ENCODE measurements around the gene RCOR1.
A peak's percentile ranks its signal among the peaks of the same experiment; 100 is the strongest.

Gene RCOR1

DNA sequence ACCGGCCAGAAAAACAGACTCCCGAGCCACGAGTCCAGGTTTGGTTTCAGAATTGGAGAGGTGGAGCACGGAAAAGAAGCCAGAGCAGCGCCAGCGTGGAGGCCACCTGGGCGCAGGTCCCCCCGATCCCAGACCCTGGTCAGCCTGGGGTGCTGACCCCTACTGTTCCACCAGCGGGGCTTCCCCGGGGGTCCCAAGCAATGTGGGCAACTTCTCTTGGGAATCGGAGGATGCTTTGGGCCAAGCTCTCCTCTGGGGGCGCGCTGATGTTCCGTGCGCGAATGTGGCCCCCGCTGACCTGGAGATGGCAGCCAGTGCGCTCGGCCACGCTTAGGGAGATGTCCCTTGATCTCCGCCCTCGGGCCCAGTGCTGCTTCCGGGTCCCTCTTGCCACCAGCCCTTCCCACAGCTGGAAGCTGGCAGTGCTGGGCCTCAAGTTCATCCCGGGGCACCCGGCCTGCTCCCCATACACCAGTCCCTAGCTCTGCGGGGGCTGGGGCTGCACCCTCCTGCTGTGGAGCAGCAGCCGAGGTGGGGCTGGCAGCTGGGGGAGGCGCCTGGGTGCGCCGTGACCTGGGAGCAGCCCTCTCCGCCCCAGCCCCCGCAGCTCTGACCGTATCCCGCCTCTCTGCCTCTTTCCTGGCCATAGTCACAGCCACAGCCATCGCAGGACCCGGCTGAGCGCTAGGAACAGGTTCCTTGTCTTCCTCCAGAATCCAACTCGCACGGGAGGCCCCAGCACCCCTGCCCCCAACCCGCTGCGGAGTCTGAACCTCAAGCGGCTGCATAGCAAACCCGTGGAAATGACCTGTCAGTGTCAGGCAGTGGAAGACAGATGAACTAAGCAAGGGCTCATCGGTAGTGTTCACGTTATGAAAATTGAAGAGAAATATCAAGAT is 91.2 kb downstream of the RCOR1 start:
- DNase-seq = no peak

DNA sequence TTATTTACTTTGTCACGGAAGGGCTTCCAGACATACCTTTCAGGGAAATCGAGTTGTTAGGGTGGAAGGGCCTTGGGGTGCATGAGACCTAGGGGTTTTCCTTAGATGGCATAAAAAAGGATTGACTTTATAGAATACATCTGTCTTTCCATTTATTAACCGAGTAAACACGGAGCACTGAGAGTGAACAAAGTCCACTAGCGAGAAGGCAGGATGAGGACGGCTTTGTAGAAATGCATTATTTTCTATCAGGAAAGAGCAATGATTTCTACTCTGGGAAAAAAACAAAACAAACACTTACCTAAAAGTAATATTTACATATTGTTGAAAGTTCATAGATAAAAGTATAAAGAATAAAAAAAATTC is 91.8 kb downstream of the RCOR1 start:
- DNase-seq = no peak

GRCh38 chr14:102686196-102686801 is 93.8 kb downstream of the RCOR1 start:
- DNase-seq = no peak

DNA sequence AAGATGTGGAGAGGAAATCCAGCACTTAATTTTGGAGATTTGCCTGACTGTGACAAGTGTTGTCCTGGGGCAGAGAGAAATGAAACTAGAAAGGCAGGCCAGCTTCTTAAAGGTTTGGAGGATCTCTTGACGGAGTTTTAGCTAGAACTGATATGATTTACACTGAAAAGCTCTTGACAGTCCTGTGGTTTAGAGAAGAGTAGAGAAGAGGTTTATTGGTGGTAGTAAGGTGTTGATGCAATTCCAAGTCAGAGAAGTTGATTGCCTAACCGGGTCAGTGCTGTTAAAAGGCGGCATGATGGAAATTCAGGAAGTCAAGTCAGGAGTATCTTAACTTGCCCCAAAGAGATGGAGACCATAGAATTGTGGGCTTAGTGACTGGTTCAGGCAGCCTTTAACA is 95.8 kb downstream of the RCOR1 start:
- no peak for DNase-seq

- no peak for DNase-seq
Observed at GRCh38 chr14:102690509-102691286, 98.2 kb downstream of the RCOR1 start.

- DNase-seq = no peak
Observed at GRCh38 chr14:102691763-102692162, 99.3 kb downstream of the RCOR1 start.

DNA sequence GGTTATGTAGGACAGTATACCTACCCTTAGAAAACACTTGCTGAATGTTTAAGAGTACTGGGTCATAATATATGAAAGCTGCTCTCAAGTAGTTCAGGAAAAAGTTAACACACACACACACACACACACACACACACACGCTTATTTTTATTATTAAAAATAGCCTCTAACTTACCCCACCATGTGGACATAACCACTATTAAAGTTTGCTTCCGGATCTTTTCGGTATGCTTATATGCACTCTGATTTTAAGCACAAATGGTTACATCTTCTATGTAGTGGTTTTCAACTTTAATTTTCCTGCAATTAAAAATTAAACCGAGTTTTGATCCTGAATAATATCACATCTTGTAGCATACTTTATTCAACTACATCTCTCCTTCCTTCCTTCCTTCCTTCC is 99.9 kb downstream of the RCOR1 start:
- no peak for DNase-seq

- DNase-seq = no peak
Observed at GRCh38 chr14:102693006-102693755, 100.7 kb downstream of the RCOR1 start.

DNA sequence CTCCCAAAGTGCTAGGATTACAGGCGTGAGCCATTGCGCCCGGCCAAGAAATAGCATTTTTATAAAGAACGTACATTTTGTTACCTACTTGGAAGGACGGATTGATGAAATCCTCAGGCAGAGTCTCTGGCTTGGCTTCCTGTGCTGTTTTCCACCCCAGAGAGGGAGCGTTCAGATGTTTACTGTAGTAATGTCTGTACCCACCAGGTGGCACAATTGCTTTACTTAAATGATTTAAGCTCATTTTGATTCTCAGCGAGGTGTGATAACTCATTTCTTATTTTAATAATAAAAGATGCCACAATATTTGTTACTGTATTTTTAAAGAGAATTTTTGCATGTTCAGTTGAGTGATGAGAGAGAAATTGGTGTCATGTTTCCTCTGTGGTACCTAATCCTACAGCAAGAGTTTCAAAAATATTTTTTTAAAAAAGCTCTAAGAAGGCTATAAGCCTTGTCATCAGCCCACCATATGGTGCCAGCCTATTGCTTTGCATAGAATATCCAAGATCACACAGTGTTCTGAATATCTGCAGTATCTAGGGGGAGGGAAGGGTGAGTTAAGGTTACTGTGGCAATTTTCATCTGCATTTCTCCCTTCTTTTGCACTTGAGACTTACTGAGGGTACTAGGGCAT is 102.2 kb downstream of the RCOR1 start:
- peak in 4 of 5 donors; percentile 25 to 62 (median 45) for DNase-seq

GRCh38 chr14:102695167-102695555 is 102.7 kb downstream of the RCOR1 start:
- DNase-seq = no peak

DNA sequence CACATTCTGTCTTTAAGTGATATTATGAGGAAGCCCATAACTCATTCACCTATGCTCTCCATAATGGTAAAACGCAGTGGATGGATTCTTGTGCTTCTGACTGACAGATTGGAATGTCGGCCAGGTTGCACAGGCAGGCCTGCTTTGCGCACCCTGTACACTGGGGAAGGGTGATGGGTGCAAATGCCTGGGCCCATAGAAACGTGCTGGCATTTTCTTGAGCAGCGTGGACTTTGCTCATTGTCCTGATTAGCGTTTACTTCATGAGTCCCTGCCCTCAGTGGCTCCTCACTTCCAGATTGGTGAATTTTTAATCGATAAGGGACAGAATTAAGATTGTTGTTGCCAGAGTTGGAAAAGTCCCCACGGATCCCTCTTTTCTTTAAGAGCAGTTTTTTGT is 103.9 kb downstream of the RCOR1 start:
- no peak for DNase-seq

DNA sequence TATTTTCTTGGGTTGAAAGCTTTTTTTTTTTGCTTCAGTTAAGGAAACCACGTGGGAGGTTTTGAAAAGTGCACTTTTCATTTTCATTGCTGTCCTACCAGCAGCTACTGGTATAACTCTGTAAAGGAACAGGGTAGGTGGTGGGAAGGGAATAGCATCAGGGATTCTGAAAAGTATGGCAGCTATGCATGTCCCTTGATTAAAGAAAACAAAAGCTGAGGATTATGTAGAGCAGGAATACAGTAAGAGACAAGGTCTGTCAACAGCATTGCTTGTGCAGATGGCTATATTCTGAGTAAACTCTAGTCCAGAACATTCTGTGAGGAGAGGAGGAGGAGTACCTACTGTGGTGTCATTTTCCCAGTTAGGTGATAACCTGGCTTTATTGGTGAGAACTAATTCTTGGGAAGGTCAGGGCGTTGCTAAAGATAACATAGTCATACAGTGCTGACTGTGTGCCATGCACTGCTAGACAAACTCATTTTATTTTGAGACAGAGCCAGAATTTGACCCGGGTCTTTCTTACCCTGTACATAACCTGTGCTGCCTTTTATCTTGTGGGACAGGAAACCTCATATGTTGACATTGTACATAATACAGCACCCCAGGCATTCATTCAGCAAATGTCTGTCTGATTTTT is 104.5 kb downstream of the RCOR1 start:
- no peak for DNase-seq

DNA sequence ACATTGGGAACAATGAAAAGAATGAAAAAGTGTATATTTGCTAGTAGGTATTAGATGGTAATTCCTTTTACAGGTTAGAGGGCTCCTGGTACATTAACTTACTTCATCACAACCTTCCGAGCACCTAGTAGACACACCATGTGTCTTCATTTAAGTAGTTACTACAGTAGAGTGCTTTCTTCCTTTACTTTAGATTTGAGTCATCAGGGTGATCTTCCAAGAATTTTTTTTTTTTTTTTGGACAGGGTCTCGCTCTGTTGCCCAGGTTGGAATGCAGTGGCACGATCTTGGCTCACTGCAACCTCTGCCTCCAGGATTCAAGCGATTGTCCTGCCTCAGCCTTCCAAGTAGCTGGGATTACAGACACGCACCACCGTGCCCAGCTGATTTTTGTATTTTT is 105.1 kb downstream of the RCOR1 start:
- no peak for DNase-seq

DNA sequence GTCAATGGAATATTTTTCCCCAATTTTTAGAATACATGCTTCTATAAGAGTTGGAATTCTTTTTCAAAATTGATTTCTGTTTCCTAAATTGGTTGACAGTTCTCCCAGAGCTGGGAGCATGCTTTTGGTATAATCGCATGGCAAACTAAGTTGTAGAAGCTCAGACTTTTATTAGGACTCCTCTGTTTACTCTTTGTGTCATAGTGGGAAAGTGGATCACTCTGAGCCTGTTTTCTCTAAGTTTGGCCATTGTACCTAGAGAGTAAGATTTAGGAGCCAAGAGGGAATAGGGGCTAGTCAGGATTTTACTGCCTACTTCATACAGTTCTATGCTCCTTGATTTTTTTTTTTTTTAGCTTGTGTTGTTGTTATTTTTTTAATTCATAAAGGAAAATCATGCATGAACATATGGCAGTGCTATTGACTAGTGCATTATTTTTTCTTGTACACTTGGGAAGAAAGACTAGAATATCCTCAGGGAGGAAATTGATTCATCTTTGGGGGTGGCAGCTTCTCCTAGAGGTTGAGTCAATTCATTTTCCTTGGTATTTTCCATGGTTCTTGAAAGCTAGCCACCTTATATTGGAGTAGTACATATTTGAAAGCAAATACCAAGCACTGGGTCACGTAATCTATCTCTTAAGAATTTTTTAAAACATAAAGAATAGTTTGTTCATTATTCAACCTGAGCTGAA is 107.1 kb downstream of the RCOR1 start:
- no peak for DNase-seq

DNA sequence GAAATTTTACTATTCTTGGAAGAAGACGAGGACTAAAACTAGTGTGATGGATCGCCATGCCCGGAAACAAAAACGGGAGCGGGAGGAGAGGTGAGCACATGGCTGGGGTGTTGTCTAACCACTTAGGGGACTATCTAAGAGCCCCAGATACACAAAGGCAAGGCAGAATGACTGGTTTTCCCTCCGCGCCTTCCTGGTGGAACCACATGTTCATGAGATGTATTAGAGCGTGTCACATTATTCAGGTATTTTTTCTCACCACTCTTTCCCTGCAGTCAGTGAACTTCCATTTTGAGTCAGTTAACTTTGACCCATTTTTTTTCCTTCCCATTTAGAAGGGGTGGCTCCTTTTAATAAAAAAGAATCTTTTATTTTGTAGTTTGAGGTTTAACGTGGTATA is 116.0 kb downstream of the RCOR1 start:
- no peak for DNase-seq

- no peak for DNase-seq
Observed at GRCh38 chr14:102711207-102711606, 118.8 kb downstream of the RCOR1 start.

- DNase-seq = no peak
Observed at GRCh38 chr14:102711946-102712345, 119.5 kb downstream of the RCOR1 start.

GRCh38 chr14:102717276-102717675 is 124.8 kb downstream of the RCOR1 start:
- DNase-seq = no peak

GRCh38 chr14:102722646-102723045 is 130.2 kb downstream of the RCOR1 start:
- no peak for DNase-seq

DNA sequence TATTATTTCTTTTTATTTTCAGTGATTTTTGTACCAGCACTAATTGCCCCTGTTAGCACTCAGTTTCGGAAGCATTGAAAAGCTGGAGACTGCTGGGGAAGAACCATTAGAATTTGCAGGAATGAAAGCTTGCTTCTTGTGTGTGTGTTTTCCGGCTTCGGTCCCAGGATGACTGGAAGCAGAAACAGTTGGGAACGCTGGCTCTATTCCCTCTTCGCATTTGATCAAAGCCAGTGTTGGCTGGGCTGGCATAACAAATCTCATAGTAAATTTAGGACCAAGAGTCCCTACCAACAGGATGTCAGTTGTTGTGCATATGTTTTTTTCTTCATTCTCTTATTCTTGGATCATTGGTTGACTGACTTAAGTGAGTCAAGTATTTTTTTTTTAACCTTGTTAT is 131.2 kb downstream of the RCOR1 start:
- DNase-seq = no peak
